ENCODE data around the gene ZSCAN16.
A peak's percentile ranks its signal among the peaks of the same experiment; 100 is the strongest.
"Not testable (repeated sequence)": the region's sequence is repeated elsewhere in the genome, so short reads cannot be mapped to it uniquely, and the experiment has no call there.

The ZSCAN16 gene

GRCh38 chr6:28124350-28124970, at the start of gene ZSCAN16:
ZSCAN16 (plus strand) TSS chr6:28124609; CDS start chr6:28125444, 835 bp downstream.
- DNase-seq (ENCODE audit: low spot score), result peak; percentile 91

- DNase-seq (ENCODE audit: low spot score), result no peak
Observed at GRCh38 chr6:28078050-28078449, 46.4 kb upstream of the ZSCAN16 start.

GRCh38 chr6:28078836-28079235, 45.6 kb upstream of the ZSCAN16 start:
- DNase-seq (ENCODE audit: low spot score), result no peak

GRCh38 chr6:28080381-28080630, 44.1 kb upstream of the ZSCAN16 start, which contains the start of gene ZNF165:
ZNF165 (plus strand) TSS chr6:28080568; CDS start chr6:28085481, 4,913 bp downstream.
- not testable (repeated sequence) for DNase-seq (ENCODE audit: low spot score)

GRCh38 chr6:28080631-28081485, 43.6 kb upstream of the ZSCAN16 start:
- DNase-seq (ENCODE audit: low spot score), result peak; percentile 90

GRCh38 chr6:28081486-28081751, 43.0 kb upstream of the ZSCAN16 start:
- DNase-seq (ENCODE audit: low spot score), result no peak

- DNase-seq (ENCODE audit: low spot score), result no peak
Observed at GRCh38 chr6:28082939-28083338, 41.5 kb upstream of the ZSCAN16 start.

- DNase-seq (ENCODE audit: low spot score), result no peak
Observed at GRCh38 chr6:28089054-28089453, 35.4 kb upstream of the ZSCAN16 start.

- DNase-seq (ENCODE audit: low spot score), result no peak
Observed at GRCh38 chr6:28090917-28091586, 33.4 kb upstream of the ZSCAN16 start.

- DNase-seq (ENCODE audit: low spot score), result not testable (repeated sequence)
Observed at GRCh38 chr6:28102222-28102621, 22.2 kb upstream of the ZSCAN16 start.

GRCh38 chr6:28102699-28103098, 21.7 kb upstream of the ZSCAN16 start:
- DNase-seq (ENCODE audit: low spot score), result not testable (repeated sequence)

GRCh38 chr6:28104392-28105244, 19.8 kb upstream of the ZSCAN16 start:
- peak; percentile 93 for DNase-seq (ENCODE audit: low spot score)

- peak; percentile 34 for DNase-seq (ENCODE audit: low spot score)
Observed at GRCh38 chr6:28105245-28105639, 19.2 kb upstream of the ZSCAN16 start.

GRCh38 chr6:28107506-28107905, 16.9 kb upstream of the ZSCAN16 start:
- no peak for DNase-seq (ENCODE audit: low spot score)

GRCh38 chr6:28111964-28112363, 12.4 kb upstream of the ZSCAN16 start:
- DNase-seq (ENCODE audit: low spot score), result no peak

GRCh38 chr6:28115799-28116198, 8.6 kb upstream of the ZSCAN16 start:
- no peak for DNase-seq (ENCODE audit: low spot score)

GRCh38 chr6:28117386-28118050, 6.9 kb upstream of the ZSCAN16 start:
- no peak for DNase-seq (ENCODE audit: low spot score)

- DNase-seq (ENCODE audit: low spot score), result no peak
Observed at GRCh38 chr6:28118217-28118616, 6.2 kb upstream of the ZSCAN16 start.

GRCh38 chr6:28121876-28122275, 2.5 kb upstream of the ZSCAN16 start:
- DNase-seq (ENCODE audit: low spot score), result no peak

GRCh38 chr6:28122283-28122682, 2.1 kb upstream of the ZSCAN16 start:
- not testable (repeated sequence) for DNase-seq (ENCODE audit: low spot score)

- DNase-seq (ENCODE audit: low spot score), result no peak
Observed at GRCh38 chr6:28124971-28125353, 553 bp downstream of the ZSCAN16 start.

- no peak for DNase-seq (ENCODE audit: low spot score)
Observed at GRCh38 chr6:28125401-28125800, 992 bp downstream of the ZSCAN16 start.

Measured in D341Med (cell line).